ENCODE data around the gene EXOC1. TPM values are rescaled to one million over a fixed set of nuclear protein-coding genes. Genes with fewer than 3 reads are reported as not detected.
A peak's percentile ranks its signal among the peaks of the same experiment; 100 is the strongest.

The EXOC1 gene
- total RNA-seq, 3 donors from 2014 or later: 37.4 to 54.4 (median 45.6) TPM

DNA sequence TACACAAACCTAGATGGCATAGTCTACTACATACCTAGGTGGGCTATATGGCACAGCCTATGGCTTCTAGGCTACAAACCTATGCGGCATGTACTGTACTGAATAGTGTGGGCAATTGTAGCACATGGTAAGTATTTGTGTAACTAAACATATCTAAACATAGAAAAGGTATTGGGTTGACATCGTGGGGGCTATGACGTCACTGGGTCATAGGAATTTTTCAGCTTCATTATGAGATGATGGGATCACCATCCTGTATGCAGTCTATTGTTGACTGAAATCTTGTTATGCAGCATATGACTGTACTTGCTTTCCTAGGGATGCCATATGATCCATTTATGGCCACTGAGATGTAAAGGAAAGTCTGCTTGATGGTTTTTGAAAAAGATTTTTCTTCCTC lies 35.8 kb upstream of the EXOC1 start:
- H3K9me3 ChIP-seq: no peaks in the 10 kb centered on the region
- intact Hi-C loops (cut with DNase I; ENCODE audit: low total_unique reads): no loop called here
- H3K27me3 ChIP-seq: no peaks in the 10 kb centered on the region
- TF ChIP-seq POLR2A (IDR thresholded peaks at IDR 0.05) (no peak), POLR2AphosphoS5 (IDR thresholded peaks at IDR 0.05) (no peak)
- TF ChIP-seq, protein P1, sequence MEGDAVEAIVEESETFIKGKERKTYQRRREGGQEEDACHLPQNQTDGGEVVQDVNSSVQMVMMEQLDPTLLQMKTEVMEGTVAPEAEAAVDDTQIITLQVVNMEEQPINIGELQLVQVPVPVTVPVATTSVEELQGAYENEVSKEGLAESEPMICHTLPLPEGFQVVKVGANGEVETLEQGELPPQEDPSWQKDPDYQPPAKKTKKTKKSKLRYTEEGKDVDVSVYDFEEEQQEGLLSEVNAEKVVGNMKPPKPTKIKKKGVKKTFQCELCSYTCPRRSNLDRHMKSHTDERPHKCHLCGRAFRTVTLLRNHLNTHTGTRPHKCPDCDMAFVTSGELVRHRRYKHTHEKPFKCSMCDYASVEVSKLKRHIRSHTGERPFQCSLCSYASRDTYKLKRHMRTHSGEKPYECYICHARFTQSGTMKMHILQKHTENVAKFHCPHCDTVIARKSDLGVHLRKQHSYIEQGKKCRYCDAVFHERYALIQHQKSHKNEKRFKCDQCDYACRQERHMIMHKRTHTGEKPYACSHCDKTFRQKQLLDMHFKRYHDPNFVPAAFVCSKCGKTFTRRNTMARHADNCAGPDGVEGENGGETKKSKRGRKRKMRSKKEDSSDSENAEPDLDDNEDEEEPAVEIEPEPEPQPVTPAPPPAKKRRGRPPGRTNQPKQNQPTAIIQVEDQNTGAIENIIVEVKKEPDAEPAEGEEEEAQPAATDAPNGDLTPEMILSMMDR (IDR thresholded peaks at IDR 0.05): no peak
- no peaks in the 10 kb centered on the region for H3K4me1 ChIP-seq
- no peak overlapping the region for H3K4me3 ChIP-seq
- no peaks in the 10 kb centered on the region for H3K36me3 ChIP-seq
- DNase-seq (ENCODE audit: low spot score in 2 of 2): no peak
- H3K27ac ChIP-seq: no peak overlapping the region

DNA sequence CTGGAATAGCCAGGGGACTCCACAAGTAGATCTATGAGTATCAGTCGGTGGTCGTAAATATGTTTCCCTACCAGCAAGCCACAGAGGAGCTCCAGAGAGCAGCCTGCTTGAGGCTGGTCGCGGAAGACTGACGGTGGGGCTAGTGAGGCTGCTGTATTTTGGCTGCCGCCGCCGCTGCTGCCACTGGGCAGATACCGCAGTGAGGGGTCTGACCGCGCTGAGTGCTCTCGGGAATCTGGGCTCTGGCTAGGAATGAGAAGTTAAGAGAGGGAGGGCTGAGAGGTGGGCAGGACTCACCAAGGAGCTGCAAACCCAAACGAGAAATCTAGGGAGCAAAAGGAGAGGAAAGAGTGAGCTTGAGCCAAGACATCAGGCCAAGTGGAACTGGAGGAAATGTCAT lies 33.8 kb upstream of the EXOC1 start, which contains the start of gene EXOC1L:
Gene EXOC1L, plus strand, starts transcription at position 157 of the 400 bp plus-strand sequence. Its CDS starts 237 bp downstream, at position 394.
- intact Hi-C loops (cut with DNase I; ENCODE audit: low total_unique reads): no loop called here
- peak within 1 kb of the TSS; percentile 7 to 56 (median 16) for H3K4me3 ChIP-seq
- DNase-seq (ENCODE audit: low spot score in 2 of 2): no peak
- no peaks in the 10 kb centered on the region for H3K9me3 ChIP-seq
- H3K27me3 ChIP-seq: no peaks in the 10 kb centered on the region
- TF ChIP-seq, protein P1 (IDR thresholded peaks at IDR 0.05): no peak
- no peak for TF ChIP-seq POLR2A (IDR thresholded peaks at IDR 0.05)
- TF ChIP-seq POLR2AphosphoS5 (IDR thresholded peaks at IDR 0.05): no peak
- no peak within 1 kb of the TSS for H3K27ac ChIP-seq
- H3K36me3 ChIP-seq: no peaks in the 10 kb centered on the region
- no peaks in the 10 kb centered on the region for H3K4me1 ChIP-seq

DNA sequence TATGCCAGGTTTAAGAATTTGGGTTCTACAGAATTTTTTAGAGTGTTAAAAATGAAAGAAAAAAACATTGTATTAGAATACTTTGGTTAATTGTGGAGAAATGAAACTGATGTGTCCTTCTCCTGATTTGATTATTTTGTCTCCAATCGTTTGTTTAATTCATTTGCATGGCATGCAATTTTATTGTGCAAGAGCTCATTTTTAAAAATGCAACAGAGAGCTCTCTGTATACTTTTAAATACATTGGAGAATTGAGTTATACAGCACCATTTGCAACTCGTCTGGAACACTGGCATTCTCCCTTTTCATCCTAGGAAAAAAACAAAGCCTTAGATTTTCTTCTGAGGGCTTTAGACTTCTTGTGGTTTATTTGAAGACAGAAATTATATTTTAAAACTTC lies 33.2 kb upstream of the EXOC1 start:
- TF ChIP-seq POLR2AphosphoS5 (IDR thresholded peaks at IDR 0.05) (no peak), POLR2A (IDR thresholded peaks at IDR 0.05) (no peak)
- TF ChIP-seq, protein P1 (IDR thresholded peaks at IDR 0.05): no peak
- H3K27ac ChIP-seq: no peak overlapping the region
- H3K9me3 ChIP-seq: no peaks in the 10 kb centered on the region
- intact Hi-C loops (cut with DNase I; ENCODE audit: low total_unique reads): no loop called here
- H3K4me1 ChIP-seq: no peaks in the 10 kb centered on the region
- no peak for DNase-seq (ENCODE audit: low spot score in 2 of 2)
- H3K36me3 ChIP-seq: no peaks in the 10 kb centered on the region
- no peak overlapping the region for H3K4me3 ChIP-seq
- no peaks in the 10 kb centered on the region for H3K27me3 ChIP-seq

DNA sequence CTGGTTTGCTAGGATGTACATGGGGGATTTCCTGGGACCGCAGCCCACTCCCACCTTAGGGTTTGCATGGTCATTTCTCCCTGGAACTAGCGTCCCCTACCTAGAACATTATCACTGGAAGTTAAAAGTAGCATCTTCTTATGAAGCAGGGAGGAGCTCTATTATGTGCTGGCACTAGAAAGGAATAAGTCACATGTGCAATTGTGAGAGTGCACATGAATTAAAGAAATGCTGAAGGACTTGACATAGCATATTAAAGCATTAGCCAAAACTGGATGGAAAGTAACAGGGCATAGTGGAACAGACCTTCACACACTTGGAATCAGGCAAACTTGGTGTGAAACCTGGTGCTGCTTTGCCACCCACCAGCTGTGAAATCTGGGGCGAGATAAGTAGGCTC lies 31.1 kb upstream of the EXOC1 start:
- H3K9me3 ChIP-seq: no peaks in the 10 kb centered on the region
- intact Hi-C loops (cut with DNase I; ENCODE audit: low total_unique reads): no loop called here
- TF ChIP-seq POLR2AphosphoS5 (IDR thresholded peaks at IDR 0.05) (no peak), POLR2A (IDR thresholded peaks at IDR 0.05) (no peak)
- TF ChIP-seq, protein P1 (IDR thresholded peaks at IDR 0.05): no peak
- no peak for DNase-seq (ENCODE audit: low spot score in 2 of 2)
- no peaks in the 10 kb centered on the region for H3K36me3 ChIP-seq
- H3K27ac ChIP-seq: no peak overlapping the region
- H3K4me1 ChIP-seq: no peaks in the 10 kb centered on the region
- no peaks in the 10 kb centered on the region for H3K27me3 ChIP-seq
- no peak overlapping the region for H3K4me3 ChIP-seq

DNA sequence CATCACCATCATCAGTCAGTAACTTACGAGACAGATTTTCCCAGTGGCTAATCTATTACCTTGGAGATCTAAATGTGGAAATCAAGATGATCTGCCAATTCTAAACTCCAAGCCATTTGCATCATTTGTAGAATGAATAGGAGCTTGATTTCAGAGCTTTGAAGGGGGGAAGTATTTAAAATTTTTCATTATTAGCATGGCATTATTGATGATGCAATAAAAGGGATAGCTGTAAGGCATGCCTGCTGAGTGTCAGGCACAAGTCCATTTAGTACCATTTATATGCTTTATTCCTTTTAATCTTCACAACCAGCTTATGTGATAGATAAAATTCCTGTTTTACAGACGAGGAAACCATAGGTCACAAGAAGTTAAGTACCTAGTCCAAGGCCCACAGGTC lies 28.6 kb upstream of the EXOC1 start:
- Histone ChIP-seq H3K4me1 (no peaks in the 10 kb centered on the region), H3K36me3 (no peaks in the 10 kb centered on the region), H3K27me3 (no peaks in the 10 kb centered on the region), H3K27ac (no peak overlapping the region), H3K9me3 (no peaks in the 10 kb centered on the region), H3K4me3 (no peak overlapping the region)
- DNase-seq (ENCODE audit: low spot score in 2 of 2): no peak
- intact Hi-C loops (cut with DNase I; ENCODE audit: low total_unique reads): no loop called here
- TF ChIP-seq POLR2AphosphoS5 (IDR thresholded peaks at IDR 0.05): no peak
- TF ChIP-seq, protein P1 (IDR thresholded peaks at IDR 0.05): no peak
- TF ChIP-seq POLR2A (IDR thresholded peaks at IDR 0.05): no peak
